IMR-90 (cell line): Measurements from ENCODE around the gene C1orf87. TPM values are rescaled to one million over a fixed set of nuclear protein-coding genes. Genes with fewer than 3 reads are reported as not detected.

Experiments used
- ATAC-seq: fragments of 200-7000 bp; cut with Tn5 transposase; 2 replicates; pipeline ENCODE4 v1.9.1; 2020; ENCODE audit warnings: low read depth, mild to moderate bottlenecking, moderate library complexity
- BruUV-seq: library from RNA; stranded (reverse); fragments of 400-500 nt; replicated peaks from 2 replicates; lab custom pipeline; 2021; lab: Mats Ljungman, UMichigan
- CTCF ChIA-PET: fragments of 300-600 bp; formaldehyde crosslinking; extraction: SDS; loops from one replicate; lab custom pipeline; 2021; ENCODE audit warnings: antibody characterized with exemption; lab: Yijun Ruan, JAX
- POLR2A ChIA-PET: fragments of 300-600 bp; sonication (Branson Sonifier 250); formaldehyde crosslinking; loops from one replicate; lab custom pipeline; 2022; ENCODE audit warnings: antibody characterized with exemption; ENCODE audit not compliant: unreplicated experiment; lab: Charles Lee
- DNase-seq: peaks from one replicate; pipeline ENCODE4 v3.0.0; 2013
- H2AFZ ChIP-seq: replicated peaks from 2 replicates; pipeline ENCODE3; 2013; ENCODE audit warnings: low read length, mild to moderate bottlenecking; ENCODE audit not compliant: poor library complexity
- H2AK5ac ChIP-seq: 2 replicates; pipeline ENCODE4 v1.6.1; 2013; ENCODE audit warnings: low read depth, low read length, inconsistent platforms
- H2AK9ac ChIP-seq: replicated peaks from 2 replicates; pipeline ENCODE3; 2013; ENCODE audit warnings: mild to moderate bottlenecking, low read depth, low read length, moderate library complexity; ENCODE audit not compliant: poor library complexity
- H2BK120ac ChIP-seq: 2 replicates; pipeline ENCODE4 v1.6.1; 2013; ENCODE audit warnings: low read depth, low read length, inconsistent platforms
- H2BK15ac ChIP-seq: 3 replicates; pipeline ENCODE4 v1.6.1; 2013; ENCODE audit warnings: low read depth, low read length, inconsistent platforms
- H2BK20ac ChIP-seq: 2 replicates; pipeline ENCODE4 v1.6.1; 2013; ENCODE audit warnings: low read depth, mild to moderate bottlenecking, inconsistent platforms, low read length, moderate library complexity
- H2BK5ac ChIP-seq: 2 replicates; pipeline ENCODE4 v1.6.1; 2013; ENCODE audit warnings: mild to moderate bottlenecking, low read depth, low read length, inconsistent platforms; ENCODE audit not compliant: poor library complexity, severe bottlenecking
- H3K14ac ChIP-seq: replicated peaks from 2 replicates; pipeline ENCODE4 v1.6.1; 2013; ENCODE audit warnings: low read depth, low read length, inconsistent platforms
- H3K18ac ChIP-seq: 2 replicates; pipeline ENCODE4 v1.6.1; 2013; ENCODE audit warnings: low read depth, low read length, control low read depth
- H3K23ac ChIP-seq: 2 replicates; pipeline ENCODE4 v1.6.1; 2013; ENCODE audit warnings: low read depth, low read length, inconsistent platforms
- H3K27ac ChIP-seq: 2 replicates; pipeline ENCODE4 v1.5.1; 2013; ENCODE audit warnings: mild to moderate bottlenecking, control low read depth, low read length; ENCODE audit not compliant: insufficient read depth
- H3K27me3 ChIP-seq: 2 replicates; pipeline ENCODE4 v1.6.1; 2013; ENCODE audit warnings: low read length; ENCODE audit not compliant: control insufficient read depth, insufficient read depth
- H3K36me3 ChIP-seq: 2 replicates; pipeline ENCODE4 v1.6.1; 2013; ENCODE audit warnings: low read length, mixed read lengths; ENCODE audit not compliant: control insufficient read depth, insufficient read depth
- H3K4ac ChIP-seq: 2 replicates; pipeline ENCODE4 v1.6.1; 2013; ENCODE audit warnings: low read depth, low read length, inconsistent platforms
- H3K4me1 ChIP-seq: 2 replicates; pipeline ENCODE4 v1.6.1; 2013; ENCODE audit warnings: low read length, mixed read lengths; ENCODE audit not compliant: control insufficient read depth, insufficient read depth
- H3K4me2 ChIP-seq: 2 replicates; pipeline ENCODE4 v1.6.1; 2013; ENCODE audit warnings: low read depth, mild to moderate bottlenecking, control low read depth, low read length, moderate library complexity
- H3K4me3 ChIP-seq: 2 replicates; pipeline ENCODE4 v1.5.1; 2013; ENCODE audit warnings: low read depth, mild to moderate bottlenecking, control low read depth, low read length, moderate library complexity; ENCODE audit not compliant: insufficient read depth
- H3K56ac ChIP-seq: 2 replicates; pipeline ENCODE4 v1.6.1; 2013; ENCODE audit warnings: low read length, inconsistent platforms; ENCODE audit not compliant: insufficient read depth; ENCODE audit errors: extremely low read depth
- H3K79me1 ChIP-seq, 2 experiments: 2 replicates each; pipeline ENCODE4 v1.6.1; 2013; ENCODE audit warnings: low read length in 2 of 2, inconsistent platforms in 1 of 2, low read depth in 1 of 2
- H3K9ac ChIP-seq: 2 replicates; pipeline ENCODE4 v1.6.1; 2013; ENCODE audit warnings: low read depth, low read length, control low read depth
- H3K9me1 ChIP-seq: 2 replicates; pipeline ENCODE4 v1.6.1; 2013; ENCODE audit warnings: low read length, inconsistent platforms; ENCODE audit not compliant: insufficient read depth
- H3K9me3 ChIP-seq: 2 replicates; pipeline ENCODE4 v1.6.1; 2013; ENCODE audit warnings: low read length; ENCODE audit not compliant: control insufficient read depth, insufficient read depth
- H4K20me1 ChIP-seq: 2 replicates; pipeline ENCODE4 v1.6.1; 2013; ENCODE audit warnings: low read length, inconsistent platforms; ENCODE audit not compliant: insufficient read depth
- H4K5ac ChIP-seq: 2 replicates; pipeline ENCODE4 v1.6.1; 2013; ENCODE audit warnings: mild to moderate bottlenecking, low read depth, low read length, control low read depth
- H4K8ac ChIP-seq, 2 experiments: 2 replicates each; pipeline ENCODE4 v1.6.1; 2013; ENCODE audit warnings: low read depth in 2 of 2, low read length in 2 of 2, control low read depth in 1 of 2, inconsistent platforms in 1 of 2
- H4K91ac ChIP-seq: 2 replicates; pipeline ENCODE4 v1.6.1; 2013; ENCODE audit warnings: low read depth, low read length, inconsistent platforms; ENCODE audit not compliant: insufficient read depth
- MAZ ChIP-seq: IDR thresholded peaks from 2 replicates; pipeline ENCODE4 v1.6.1; 2012; ENCODE audit warnings: low read depth, mild to moderate bottlenecking, low read length, improper control_type of control experiment, moderate library complexity, borderline replicate concordance
- RAD21 ChIP-seq: IDR thresholded peaks from 2 replicates; pipeline ENCODE4 v1.6.1; 2012; ENCODE audit warnings: low read length, improper control_type of control experiment
- WGBS, 2 experiments: methylation state at CpG; one replicate each; pipeline versions ENCODE4 v1.1.5 to v1.1.7; 2013; ENCODE audit warnings: missing lambda C conversion rate in 2 of 2; ENCODE audit not compliant: insufficient read length in 1 of 2; ENCODE audit errors: extremely low coverage in 2 of 2; 5-methylcytosine and 5-hydroxymethylcytosine counted together
- dilution Hi-C: fragments of 300-500 bp; cut with HindIII; formaldehyde crosslinking; loops from one replicate; pipeline ENCODE4 v1.14.3; 2018; ENCODE audit warnings: low sequenced_read_pairs; ENCODE audit not compliant: unreplicated experiment
- in situ Hi-C: fragments of 300-500 bp; cut with MboI; formaldehyde crosslinking; loops from 3 replicates; pipeline ENCODE4 v1.14.3; 2019; ENCODE audit warnings: low sequenced_read_pairs, inconsistent platforms, mixed read lengths
- intact Hi-C: fragments of 100-400 bp; cut with micrococcal nuclease; formaldehyde crosslinking; loops from 2 replicates; pipeline ENCODE4 v1.10.0; 2022
- polyA plus RNA-seq, 3 experiments: library from polyadenylated mRNA; depleted of rRNA; stranded (reverse); fragments of >200 nt; gene quantifications; 2 replicates each; pipeline ENCODE4 v1.2.3, GENCODE V29; 2012; ENCODE audit warnings: low replicate concordance in 1 of 3
- total RNA-seq: library from RNA; depleted of rRNA; stranded (reverse); fragments of >200 nt; gene quantifications from 2 replicates; pipeline ENCODE4 v1.2.3, GENCODE V29; 2012
- TF ChIP-seq, protein P1 (sequence below): fragments of 150-350 bp; IDR thresholded peaks from 2 replicates; pipeline ENCODE4 v1.6.1; 2016; ENCODE audit warnings: low read depth, mild to moderate bottlenecking, low read length, moderate library complexity, borderline replicate concordance
- TF ChIP-seq, protein P2 (sequence below): conservative IDR thresholded peaks from 2 replicates; pipeline ENCODE4 v1.5.1; 2012; ENCODE audit warnings: mild to moderate bottlenecking, low read depth, low read length, improper control_type of control experiment
- TF ChIP-seq, protein P3 (sequence below): fragments of 150-350 bp; IDR thresholded peaks from 2 replicates; pipeline ENCODE4 v1.6.1; 2017; ENCODE audit warnings: mild to moderate bottlenecking, antibody characterized with exemption, low read length, low read depth

Gene C1orf87
- total and polyA plus RNA-seq, 2 of the 4 experiments (the other 2 are of a cell fraction): not detected

DNA sequence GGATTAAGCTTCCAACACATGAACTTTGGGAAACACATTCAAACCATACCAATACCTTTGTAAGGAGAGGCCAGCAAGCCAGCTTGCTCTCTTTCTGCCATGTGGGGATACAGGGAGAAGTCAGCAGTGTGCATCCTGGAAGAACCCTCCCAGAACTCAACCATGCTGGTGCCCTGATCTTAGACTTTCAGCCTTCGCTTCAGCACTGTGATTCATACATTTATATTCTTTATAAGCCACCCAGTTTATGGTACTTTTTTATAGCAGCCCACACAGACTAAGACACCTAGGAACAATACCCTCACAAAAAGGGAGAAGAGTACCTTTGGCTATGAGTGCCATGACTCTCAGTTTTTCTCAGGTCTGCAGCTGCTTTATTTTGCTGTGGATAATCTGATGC is 35.9 kb downstream of the C1orf87 start:
- H4K5ac ChIP-seq: no peak overlapping the region
- no peak overlapping the region for H4K8ac ChIP-seq
- dilution Hi-C loops (no loop called here), in situ Hi-C loops (no loop called here), intact Hi-C loops (no loop called here)
- H3K36me3 ChIP-seq: no peaks in the 10 kb centered on the region
- no peak overlapping the region for H3K18ac ChIP-seq
- DNase-seq (no peak), ATAC-seq (no peak)
- H3K4ac ChIP-seq: no peak overlapping the region
- H2BK15ac ChIP-seq: no peak overlapping the region
- H3K9me1 ChIP-seq: no peaks in the 10 kb centered on the region
- no peak overlapping the region for H3K27ac ChIP-seq
- no peak overlapping the region for H2AK5ac ChIP-seq
- H3K27me3 ChIP-seq: no peaks in the 10 kb centered on the region
- H3K4me1 ChIP-seq: no peaks in the 10 kb centered on the region
- H4K91ac ChIP-seq: no peak overlapping the region
- no peak overlapping the region for H2BK5ac ChIP-seq
- H3K4me3 ChIP-seq: no peak overlapping the region
- H3K9me3 ChIP-seq: no peaks in the 10 kb centered on the region
- no peak overlapping the region for H2AK9ac ChIP-seq
- H2BK20ac ChIP-seq: no peak overlapping the region
- no peaks in the 10 kb centered on the region for H4K20me1 ChIP-seq
- no peak overlapping the region for H2AFZ ChIP-seq
- H3K79me1 ChIP-seq: no peaks in the 10 kb centered on the region
- H3K9ac ChIP-seq: no peak overlapping the region
- no CpG with 5 or more reads among the region's 1 CpG for WGBS, 2 experiments
- H3K23ac ChIP-seq: no peak overlapping the region
- H3K4me2 ChIP-seq: no peak overlapping the region
- H2BK120ac ChIP-seq: no peak overlapping the region
- TF ChIP-seq, protein P1, sequence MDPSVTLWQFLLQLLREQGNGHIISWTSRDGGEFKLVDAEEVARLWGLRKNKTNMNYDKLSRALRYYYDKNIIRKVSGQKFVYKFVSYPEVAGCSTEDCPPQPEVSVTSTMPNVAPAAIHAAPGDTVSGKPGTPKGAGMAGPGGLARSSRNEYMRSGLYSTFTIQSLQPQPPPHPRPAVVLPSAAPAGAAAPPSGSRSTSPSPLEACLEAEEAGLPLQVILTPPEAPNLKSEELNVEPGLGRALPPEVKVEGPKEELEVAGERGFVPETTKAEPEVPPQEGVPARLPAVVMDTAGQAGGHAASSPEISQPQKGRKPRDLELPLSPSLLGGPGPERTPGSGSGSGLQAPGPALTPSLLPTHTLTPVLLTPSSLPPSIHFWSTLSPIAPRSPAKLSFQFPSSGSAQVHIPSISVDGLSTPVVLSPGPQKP: no peak
- TF ChIP-seq, protein P2, sequence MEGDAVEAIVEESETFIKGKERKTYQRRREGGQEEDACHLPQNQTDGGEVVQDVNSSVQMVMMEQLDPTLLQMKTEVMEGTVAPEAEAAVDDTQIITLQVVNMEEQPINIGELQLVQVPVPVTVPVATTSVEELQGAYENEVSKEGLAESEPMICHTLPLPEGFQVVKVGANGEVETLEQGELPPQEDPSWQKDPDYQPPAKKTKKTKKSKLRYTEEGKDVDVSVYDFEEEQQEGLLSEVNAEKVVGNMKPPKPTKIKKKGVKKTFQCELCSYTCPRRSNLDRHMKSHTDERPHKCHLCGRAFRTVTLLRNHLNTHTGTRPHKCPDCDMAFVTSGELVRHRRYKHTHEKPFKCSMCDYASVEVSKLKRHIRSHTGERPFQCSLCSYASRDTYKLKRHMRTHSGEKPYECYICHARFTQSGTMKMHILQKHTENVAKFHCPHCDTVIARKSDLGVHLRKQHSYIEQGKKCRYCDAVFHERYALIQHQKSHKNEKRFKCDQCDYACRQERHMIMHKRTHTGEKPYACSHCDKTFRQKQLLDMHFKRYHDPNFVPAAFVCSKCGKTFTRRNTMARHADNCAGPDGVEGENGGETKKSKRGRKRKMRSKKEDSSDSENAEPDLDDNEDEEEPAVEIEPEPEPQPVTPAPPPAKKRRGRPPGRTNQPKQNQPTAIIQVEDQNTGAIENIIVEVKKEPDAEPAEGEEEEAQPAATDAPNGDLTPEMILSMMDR: no peak
- TF ChIP-seq MAZ: no peak
- TF ChIP-seq, protein P3, sequence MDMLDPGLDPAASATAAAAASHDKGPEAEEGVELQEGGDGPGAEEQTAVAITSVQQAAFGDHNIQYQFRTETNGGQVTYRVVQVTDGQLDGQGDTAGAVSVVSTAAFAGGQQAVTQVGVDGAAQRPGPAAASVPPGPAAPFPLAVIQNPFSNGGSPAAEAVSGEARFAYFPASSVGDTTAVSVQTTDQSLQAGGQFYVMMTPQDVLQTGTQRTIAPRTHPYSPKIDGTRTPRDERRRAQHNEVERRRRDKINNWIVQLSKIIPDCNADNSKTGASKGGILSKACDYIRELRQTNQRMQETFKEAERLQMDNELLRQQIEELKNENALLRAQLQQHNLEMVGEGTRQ: no peak
- TF ChIP-seq RAD21: no peak
- CTCF ChIA-PET: no interaction called here
- no TSS peak for BruUV-seq
- no peak overlapping the region for H3K14ac ChIP-seq
- H3K56ac ChIP-seq: no peak overlapping the region
- POLR2A ChIA-PET: no interaction called here
